Measurements from ENCODE around the gene ADI1.
A peak's percentile ranks its signal among the peaks of the same experiment; 100 is the strongest.
"Not testable (repeated sequence)": the region's sequence is repeated elsewhere in the genome, so short reads cannot be mapped to it uniquely, and the experiment has no call there.

ADI1 gene

GRCh38 chr2:3533836-3534235, 14.5 kb upstream of the ADI1 start:
- DNase-seq: no peak

GRCh38 chr2:3532941-3533340, 13.6 kb upstream of the ADI1 start:
- DNase-seq: no peak

- no peak for DNase-seq
Measured at GRCh38 chr2:3529316-3530025, 10.1 kb upstream of the ADI1 start.

- no peak for DNase-seq
Measured at GRCh38 chr2:3527886-3528785, 8.8 kb upstream of the ADI1 start.

- no peak for DNase-seq
Measured at GRCh38 chr2:3526871-3527270, 7.5 kb upstream of the ADI1 start.

GRCh38 chr2:3523551-3524041, 4.3 kb upstream of the ADI1 start:
- no peak for DNase-seq

GRCh38 chr2:3522961-3523421, 3.7 kb upstream of the ADI1 start:
- DNase-seq: no peak

- DNase-seq: no peak
Measured at GRCh38 chr2:3520591-3520990, 1.3 kb upstream of the ADI1 start.

GRCh38 chr2:3518496-3519254, 656 bp downstream of the ADI1 start:
- peak; percentile 95 for DNase-seq

GRCh38 chr2:3517948-3518495, 1.3 kb downstream of the ADI1 start:
- DNase-seq: no peak

GRCh38 chr2:3516831-3517230, 2.5 kb downstream of the ADI1 start:
- no peak for DNase-seq

GRCh38 chr2:3515438-3515837, 3.9 kb downstream of the ADI1 start:
- not testable (repeated sequence) for DNase-seq

GRCh38 chr2:3513026-3513810, 6.1 kb downstream of the ADI1 start:
- DNase-seq: no peak

GRCh38 chr2:3512086-3512485, 7.2 kb downstream of the ADI1 start:
- DNase-seq: no peak

GRCh38 chr2:3505771-3506170, 13.6 kb downstream of the ADI1 start:
- DNase-seq: no peak

GRCh38 chr2:3504741-3505140, 14.6 kb downstream of the ADI1 start:
- DNase-seq: no peak

- no peak for DNase-seq
Measured at GRCh38 chr2:3503483-3503882, 15.8 kb downstream of the ADI1 start.

- no peak for DNase-seq
Measured at GRCh38 chr2:3503046-3503445, 16.3 kb downstream of the ADI1 start.

GRCh38 chr2:3500326-3500899, 18.9 kb downstream of the ADI1 start:
- DNase-seq: no peak

GRCh38 chr2:3498783-3499394, 20.4 kb downstream of the ADI1 start:
- no peak for DNase-seq

- DNase-seq: not testable (repeated sequence)
Measured at GRCh38 chr2:3496708-3497080, 22.6 kb downstream of the ADI1 start.

All from right kidney (tissue), 1 donor.